Neuron (in vitro differentiated cells): Measurements from ENCODE around the gene ALPL.

Experiments
- H2AFZ ChIP-seq: one replicate; pipeline ENCODE4 v1.6.1; 2013; ENCODE audit warnings: low read depth, mild to moderate bottlenecking, inconsistent platforms, low read length, moderate library complexity
- H3K27me3 ChIP-seq: one replicate; pipeline ENCODE4 v1.6.1; 2013; ENCODE audit warnings: low read length; ENCODE audit not compliant: insufficient read depth
- H3K36me3 ChIP-seq: one replicate; pipeline ENCODE4 v1.6.1; 2013; ENCODE audit warnings: low read length; ENCODE audit not compliant: insufficient read depth
- H3K4me1 ChIP-seq: one replicate; pipeline ENCODE4 v1.6.1; 2013; ENCODE audit warnings: low read length; ENCODE audit not compliant: insufficient read depth
- H3K4me3 ChIP-seq: 2 replicates; pipeline ENCODE4 v1.5.1; 2013; ENCODE audit warnings: mild to moderate bottlenecking, low read length, moderate library complexity
- H3K9me3 ChIP-seq: one replicate; pipeline ENCODE4 v1.6.1; 2013; ENCODE audit warnings: low read length

The ALPL gene

GRCh38 chr1:21587602-21587953 is 78.4 kb downstream of the ALPL start:
- Histone ChIP-seq H3K4me3 (no peak overlapping the region), H2AFZ (no peak overlapping the region), H3K27me3 (peaks cover 28% of the 10 kb centered on the region), H3K4me1 (peaks cover 10% of the 10 kb centered on the region), H3K9me3 (no peaks in the 10 kb centered on the region), H3K36me3 (no peaks in the 10 kb centered on the region)

- Histone ChIP-seq H3K9me3 (no peaks in the 10 kb centered on the region), H2AFZ (no peak overlapping the region), H3K4me3 (no peak overlapping the region), H3K4me1 (peaks cover 10% of the 10 kb centered on the region), H3K27me3 (peaks cover 43% of the 10 kb centered on the region), H3K36me3 (no peaks in the 10 kb centered on the region)
These were observed 80.4 kb downstream of the ALPL start for GRCh38 chr1:21589618-21590017.

DNA sequence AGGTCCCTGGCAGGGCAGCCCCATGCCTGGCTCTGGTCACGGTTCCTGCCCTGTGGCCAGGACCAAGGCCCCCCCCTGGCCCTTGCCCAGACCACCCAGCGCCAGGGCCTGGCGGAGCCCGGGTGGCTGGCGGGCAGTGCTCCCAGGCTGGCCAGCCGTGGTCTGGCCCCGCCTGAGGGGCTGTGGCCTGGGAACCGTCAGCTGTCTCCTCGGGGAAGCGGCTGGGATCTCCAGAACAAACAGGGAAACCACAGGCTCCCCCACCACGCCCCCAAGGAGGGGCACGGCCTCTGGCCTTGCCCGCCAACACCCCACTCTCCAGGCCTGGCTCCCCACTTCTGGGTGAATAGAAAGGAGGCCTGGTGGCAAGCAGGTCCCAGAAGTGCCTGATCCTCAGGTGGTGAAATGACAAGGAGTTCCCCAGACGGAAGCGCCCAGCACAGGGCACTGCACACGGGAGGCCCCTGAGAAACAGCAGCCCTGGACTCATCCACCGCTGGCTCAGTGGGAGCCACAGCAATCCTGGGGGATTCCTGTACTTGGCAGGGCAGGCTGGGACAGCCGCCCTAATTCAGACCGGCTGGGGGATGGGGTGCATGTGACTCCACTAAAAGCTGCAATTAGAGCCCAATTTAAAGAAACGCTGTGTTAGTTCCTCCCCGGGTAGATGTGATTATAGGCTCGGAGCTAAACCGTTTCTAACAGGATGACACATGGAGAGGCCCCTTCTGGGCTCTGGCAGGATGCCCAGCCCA is 81.1 kb downstream of the ALPL start:
- Histone ChIP-seq H2AFZ (no peak overlapping the region), H3K27me3 (peaks cover 46% of the 10 kb centered on the region), H3K4me1 (peaks cover 10% of the 10 kb centered on the region), H3K4me3 (no peak overlapping the region), H3K9me3 (no peaks in the 10 kb centered on the region), H3K36me3 (no peaks in the 10 kb centered on the region)

DNA sequence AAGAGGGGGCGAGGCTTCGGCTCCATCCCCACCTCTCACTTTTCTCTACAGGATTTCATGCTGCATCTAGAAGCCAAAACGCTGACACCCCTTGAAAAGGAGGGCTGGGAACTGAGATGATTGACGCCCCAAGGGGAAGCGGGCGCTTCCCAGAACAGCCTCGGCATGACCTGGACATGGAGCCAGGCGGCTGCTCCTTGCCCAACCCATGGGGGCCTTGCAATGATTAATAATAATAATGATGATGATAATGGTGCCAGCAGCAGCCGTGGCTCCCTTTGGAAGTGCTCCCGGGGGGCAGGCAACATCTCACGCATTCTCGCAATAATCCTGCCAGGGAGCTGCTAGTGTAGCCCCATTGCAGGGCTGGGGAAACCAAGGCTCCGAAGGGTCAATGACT is 81.7 kb downstream of the ALPL start:
- no peak overlapping the region for H2AFZ ChIP-seq
- peaks cover 10% of the 10 kb centered on the region for H3K4me1 ChIP-seq
- H3K4me3 ChIP-seq = no peak overlapping the region
- peaks cover 46% of the 10 kb centered on the region for H3K27me3 ChIP-seq
- H3K36me3 ChIP-seq = no peaks in the 10 kb centered on the region
- no peaks in the 10 kb centered on the region for H3K9me3 ChIP-seq

DNA sequence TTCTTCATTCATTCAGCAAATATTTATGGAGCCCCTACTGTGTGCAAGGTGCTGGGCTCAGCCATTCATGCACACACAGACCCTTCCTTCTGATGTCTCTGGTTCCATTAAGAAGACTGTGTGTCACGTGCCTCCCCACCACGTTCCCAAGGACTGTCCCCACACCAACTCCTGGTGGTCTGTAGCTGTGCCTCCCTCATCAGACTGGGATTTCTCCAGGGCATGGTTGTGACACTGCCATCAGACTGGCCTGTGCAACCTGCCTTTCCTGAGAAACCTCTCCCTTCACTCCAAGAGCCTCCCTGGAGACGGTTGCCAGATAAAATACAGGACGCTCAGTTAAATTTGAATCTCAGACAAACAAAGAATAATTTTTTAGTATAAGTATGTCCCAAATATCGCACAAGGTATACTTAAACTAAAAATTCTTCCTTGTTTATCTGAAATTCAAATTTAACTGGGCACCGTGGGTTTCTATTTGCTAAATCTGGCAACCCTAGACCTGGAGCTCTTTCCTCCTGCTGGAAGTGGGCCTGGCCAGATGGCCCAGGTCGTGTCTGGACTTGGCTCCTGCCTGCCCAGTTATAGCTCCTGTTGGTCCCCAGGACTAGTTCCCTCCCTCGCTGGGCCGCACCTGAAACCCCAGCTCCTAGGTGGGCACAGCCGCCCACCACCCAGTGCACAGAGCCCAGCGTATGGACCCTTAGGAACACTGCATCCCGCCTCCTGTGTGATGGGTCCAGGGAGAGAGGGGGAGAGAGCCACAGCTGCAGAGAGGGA is 83.1 kb downstream of the ALPL start:
- Histone ChIP-seq H3K9me3 (no peaks in the 10 kb centered on the region), H3K27me3 (peaks cover 38% of the 10 kb centered on the region), H3K36me3 (no peaks in the 10 kb centered on the region), H3K4me3 (no peak overlapping the region), H2AFZ (no peak overlapping the region), H3K4me1 (peaks cover 2% of the 10 kb centered on the region)

DNA sequence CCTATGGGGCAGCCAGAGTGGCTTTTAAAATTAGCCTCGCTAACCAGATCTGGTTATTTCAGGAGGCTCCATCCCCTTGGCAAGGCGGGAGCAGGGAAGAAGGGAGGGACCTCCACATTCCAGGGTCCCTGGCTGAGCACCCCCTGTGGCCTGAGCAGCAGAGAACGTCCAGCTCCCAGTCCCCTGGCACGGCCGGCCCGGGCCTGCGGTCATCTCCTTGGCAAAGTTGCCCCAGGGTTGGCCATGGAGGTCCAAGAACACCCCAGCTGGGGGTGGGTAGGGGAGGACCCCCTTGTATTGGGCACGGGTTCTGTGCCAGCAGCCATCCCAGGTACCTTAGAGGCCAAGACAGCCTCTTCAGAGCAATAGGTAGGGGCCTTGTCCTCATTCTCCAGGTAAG is 84.0 kb downstream of the ALPL start:
- Histone ChIP-seq H3K27me3 (peaks cover 28% of the 10 kb centered on the region), H2AFZ (no peak overlapping the region), H3K4me3 (no peak overlapping the region), H3K36me3 (no peaks in the 10 kb centered on the region), H3K9me3 (no peaks in the 10 kb centered on the region), H3K4me1 (peaks cover 5% of the 10 kb centered on the region)

DNA sequence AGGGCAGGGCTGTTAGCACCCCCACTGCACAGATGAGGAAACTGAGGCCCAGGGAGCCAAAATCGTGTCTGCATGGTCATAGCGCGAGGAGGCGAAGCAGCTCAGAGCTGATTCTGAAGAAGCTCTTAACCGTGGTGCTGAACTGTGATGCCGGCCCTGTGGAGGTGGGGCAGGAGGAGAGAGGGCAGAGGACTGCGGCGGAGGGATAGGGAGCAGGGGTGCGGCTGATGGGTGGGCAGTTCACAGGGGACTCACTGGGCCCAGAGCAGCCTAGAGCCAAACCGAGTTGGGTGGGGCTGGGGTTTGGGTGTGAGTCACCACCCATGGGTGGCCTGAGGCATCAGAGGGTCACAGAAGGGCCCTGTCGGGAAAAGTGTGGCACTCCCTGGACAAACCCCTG is 85.3 kb downstream of the ALPL start:
- H3K9me3 ChIP-seq = no peaks in the 10 kb centered on the region
- no peak overlapping the region for H2AFZ ChIP-seq
- no peaks in the 10 kb centered on the region for H3K36me3 ChIP-seq
- H3K27me3 ChIP-seq = peaks cover 28% of the 10 kb centered on the region
- no peak overlapping the region for H3K4me3 ChIP-seq
- peaks cover 5% of the 10 kb centered on the region for H3K4me1 ChIP-seq

DNA sequence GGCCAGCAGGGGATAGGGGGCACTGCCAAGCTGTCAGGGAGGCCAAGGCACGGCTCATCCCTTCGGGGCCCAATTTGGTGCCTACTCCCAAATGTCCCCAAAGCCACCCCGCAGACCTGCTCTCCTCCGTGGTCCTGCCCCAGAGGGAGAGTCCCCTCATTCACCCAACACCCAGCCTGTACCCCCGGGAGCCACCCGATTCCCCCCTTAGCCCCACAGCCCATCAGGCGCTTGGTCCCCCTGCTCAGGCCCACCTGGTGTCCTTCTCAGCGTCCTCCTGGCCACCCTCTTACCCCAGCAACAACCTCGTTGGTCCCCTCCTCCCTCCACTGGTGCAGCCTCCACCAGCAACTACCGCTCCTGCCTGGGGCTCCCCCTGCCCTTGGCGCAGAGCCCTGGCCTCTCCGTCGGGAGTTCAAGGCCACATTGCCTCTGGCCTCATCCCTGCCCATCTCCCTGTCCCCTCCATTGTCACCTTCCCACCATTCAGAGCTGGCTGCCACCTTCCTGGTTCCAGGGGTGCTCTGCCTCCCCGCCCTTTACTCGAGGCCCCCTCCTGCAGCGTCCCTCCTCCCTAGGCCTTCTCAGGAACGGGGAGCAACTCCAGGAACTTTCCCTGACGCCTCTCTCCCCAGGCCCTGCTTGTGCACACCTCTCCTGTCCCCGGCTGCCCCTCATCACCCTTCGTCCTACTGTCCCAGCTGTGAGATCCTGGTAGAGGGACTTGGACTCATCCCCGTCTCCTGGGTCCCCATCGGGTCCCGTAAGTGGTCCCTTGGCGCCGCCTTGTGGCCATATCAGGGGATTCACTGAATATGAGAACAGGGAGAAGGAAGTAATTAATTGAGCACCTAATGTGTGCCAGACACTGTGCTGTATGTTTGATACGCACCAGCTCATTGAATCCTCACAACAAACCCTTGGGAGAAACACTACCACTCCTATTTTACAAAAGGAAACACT is 86.0 kb downstream of the ALPL start:
- no peak overlapping the region for H2AFZ ChIP-seq
- H3K4me3 ChIP-seq = no peak overlapping the region
- no peaks in the 10 kb centered on the region for H3K36me3 ChIP-seq
- H3K9me3 ChIP-seq = no peaks in the 10 kb centered on the region
- H3K4me1 ChIP-seq = peaks cover 5% of the 10 kb centered on the region
- peaks cover 24% of the 10 kb centered on the region for H3K27me3 ChIP-seq

DNA sequence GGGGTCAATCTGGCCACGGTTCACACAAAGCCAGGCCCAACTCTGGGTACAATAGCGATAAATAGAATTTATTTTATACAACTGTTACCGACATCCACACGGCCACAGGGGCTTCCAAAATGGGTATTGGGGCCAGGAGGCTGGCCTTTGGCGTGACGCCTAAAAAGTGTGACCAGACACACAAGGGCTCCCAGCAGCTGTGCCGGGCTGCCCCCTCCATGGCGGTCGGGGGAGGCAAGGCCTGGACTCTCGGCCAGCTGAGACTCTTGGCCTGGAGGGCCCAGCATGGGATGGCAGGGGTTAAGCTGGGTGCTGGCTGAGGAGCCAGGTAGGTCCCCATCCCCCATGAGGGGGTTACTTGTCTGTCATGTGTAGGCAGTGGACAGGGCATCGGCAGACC is 87.0 kb downstream of the ALPL start:
- H3K36me3 ChIP-seq = no peaks in the 10 kb centered on the region
- peaks cover 5% of the 10 kb centered on the region for H3K4me1 ChIP-seq
- H2AFZ ChIP-seq = no peak overlapping the region
- H3K27me3 ChIP-seq = peaks cover 24% of the 10 kb centered on the region
- H3K9me3 ChIP-seq = no peaks in the 10 kb centered on the region
- H3K4me3 ChIP-seq = no peak overlapping the region

GRCh38 chr1:21596628-21597027 is 87.4 kb downstream of the ALPL start:
- Histone ChIP-seq H3K27me3 (peaks cover 24% of the 10 kb centered on the region), H3K9me3 (no peaks in the 10 kb centered on the region), H3K36me3 (no peaks in the 10 kb centered on the region), H2AFZ (no peak overlapping the region), H3K4me3 (no peak overlapping the region), H3K4me1 (peaks cover 5% of the 10 kb centered on the region)

GRCh38 chr1:21597753-21598152 is 88.5 kb downstream of the ALPL start:
- H3K4me1 ChIP-seq = peaks cover 5% of the 10 kb centered on the region
- H3K36me3 ChIP-seq = no peaks in the 10 kb centered on the region
- peaks cover 16% of the 10 kb centered on the region for H3K27me3 ChIP-seq
- no peaks in the 10 kb centered on the region for H3K9me3 ChIP-seq
- H2AFZ ChIP-seq = no peak overlapping the region
- H3K4me3 ChIP-seq = no peak overlapping the region

DNA sequence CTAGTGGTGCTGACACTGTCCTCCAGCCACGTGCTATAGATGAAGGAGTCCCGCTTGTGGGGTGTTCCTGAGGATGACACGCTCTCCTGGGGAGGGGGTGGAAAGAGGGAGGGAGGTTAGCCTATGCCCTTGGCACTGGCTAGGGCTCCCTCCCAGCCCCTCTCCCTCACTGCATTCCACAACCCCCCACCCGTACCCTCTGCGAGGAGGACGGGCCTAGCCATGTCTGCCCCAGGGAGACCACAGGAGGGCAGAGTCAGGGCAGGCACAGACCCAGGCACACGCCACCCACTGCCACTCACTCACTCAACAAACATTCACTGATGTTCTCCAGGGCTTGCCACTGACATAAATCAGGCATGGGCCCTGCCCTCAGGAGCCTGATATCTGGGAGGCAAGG is 89.2 kb downstream of the ALPL start:
- Histone ChIP-seq H3K36me3 (no peaks in the 10 kb centered on the region), H3K4me1 (peaks cover 5% of the 10 kb centered on the region), H3K4me3 (no peak overlapping the region), H3K27me3 (peaks cover 14% of the 10 kb centered on the region), H3K9me3 (no peaks in the 10 kb centered on the region), H2AFZ (no peak overlapping the region)

- H3K4me3 ChIP-seq = no peak overlapping the region
- H3K4me1 ChIP-seq = peaks cover 5% of the 10 kb centered on the region
- H3K27me3 ChIP-seq = peaks cover 9% of the 10 kb centered on the region
- H3K9me3 ChIP-seq = no peaks in the 10 kb centered on the region
- no peaks in the 10 kb centered on the region for H3K36me3 ChIP-seq
- H2AFZ ChIP-seq = no peak overlapping the region
These were observed 89.7 kb downstream of the ALPL start for GRCh38 chr1:21598904-21599303.
